Stimulated activated CD4-positive, alpha-beta T cell treated with anti-CD3 and anti-CD28 coated beads, Interleukin-15, amount 100 ng/mL, for 24 hours (primary cell): ENCODE results near the gene UNC119.
"Not testable (repeated sequence)": the region's sequence is repeated elsewhere in the genome, so short reads cannot be mapped to it uniquely, and the experiment has no call there.

ENCODE experiments used
- DNase-seq: peaks from one replicate; pipeline ENCODE4 v3.0.0-alpha.2; 2020

The UNC119 gene

DNA sequence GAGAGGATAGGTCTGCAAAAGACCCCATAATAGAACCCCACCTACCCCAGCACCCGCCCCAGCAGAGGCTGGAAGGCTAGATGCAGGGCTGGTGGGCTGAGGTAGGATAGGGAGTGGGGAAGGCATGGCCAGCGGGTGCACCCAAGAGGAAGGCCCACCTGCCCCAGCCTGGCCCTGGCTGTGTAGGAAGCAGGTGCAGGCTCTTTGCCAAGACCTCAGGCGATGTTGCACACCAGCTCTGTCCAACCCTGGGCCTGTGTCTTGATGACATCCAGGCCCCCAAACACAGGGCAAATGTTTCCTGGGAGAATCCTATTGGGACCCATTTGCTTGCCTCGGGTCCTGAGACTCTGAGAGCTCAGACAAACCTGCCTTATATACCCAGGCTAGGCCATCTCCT lies 12.2 kb downstream of the UNC119 start:
- DNase-seq: no peak

- no peak for DNase-seq
Observed at GRCh38 chr17:28538296-28538895, 14.0 kb downstream of the UNC119 start.

DNA sequence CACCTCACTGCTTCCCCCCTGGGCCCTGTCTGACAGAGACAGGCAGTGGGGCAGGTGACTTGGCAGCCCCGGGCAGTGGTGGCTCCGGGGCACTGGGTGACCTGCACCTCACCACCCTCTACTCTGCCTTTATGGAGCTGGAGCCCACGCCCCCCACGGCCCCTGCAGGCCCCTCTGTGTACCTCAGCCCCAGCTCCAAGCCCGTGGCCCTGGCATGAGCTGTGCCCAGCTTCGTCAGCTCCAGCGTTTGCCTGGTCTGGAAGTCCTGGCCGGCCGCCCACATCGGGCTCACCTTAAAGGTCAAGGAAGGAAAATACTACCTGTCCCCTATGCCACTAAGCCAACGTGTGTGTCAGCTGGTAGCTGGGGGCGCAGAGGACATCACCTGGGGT lies 15.2 kb downstream of the UNC119 start:
- no peak for DNase-seq

GRCh38 chr17:28536532-28537218 lies 15.7 kb downstream of the UNC119 start:
- no peak for DNase-seq

DNA sequence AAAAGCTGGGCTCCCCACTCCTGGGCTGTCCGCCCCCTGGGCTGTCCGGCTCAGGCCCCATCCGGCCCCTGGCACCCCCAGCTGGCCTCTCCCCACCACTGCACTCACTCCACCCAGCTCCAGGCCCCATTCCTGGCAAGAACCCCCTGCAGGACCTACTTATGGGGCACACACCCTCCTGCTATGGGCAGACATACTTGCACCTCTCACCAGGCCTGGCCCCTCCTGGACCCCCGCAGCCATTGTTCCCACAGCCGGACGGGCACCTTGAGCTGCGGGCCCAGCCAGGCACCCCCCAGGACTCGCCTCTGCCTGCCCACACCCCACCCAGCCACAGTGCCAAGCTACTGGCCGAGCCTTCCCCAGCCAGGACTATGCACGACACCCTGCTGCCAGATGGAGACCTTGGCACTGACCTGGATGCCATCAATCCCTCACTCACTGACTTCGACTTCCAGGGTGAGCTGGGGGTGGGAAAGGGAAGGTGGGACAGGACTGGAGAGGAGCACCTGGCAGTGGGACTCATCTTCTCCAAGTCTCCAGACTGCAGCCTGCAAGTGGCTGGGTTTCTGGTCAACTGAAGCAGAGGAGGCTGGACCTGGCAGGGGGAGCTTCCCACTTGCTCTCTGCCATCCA lies 17.6 kb downstream of the UNC119 start:
- DNase-seq: no peak

GRCh38 chr17:28533091-28533807 lies 19.2 kb downstream of the UNC119 start:
- no peak for DNase-seq

- DNase-seq: no peak
Observed at GRCh38 chr17:28532050-28532960, 20.1 kb downstream of the UNC119 start.

- no peak for DNase-seq
Observed at GRCh38 chr17:28530926-28531325, 21.5 kb downstream of the UNC119 start.

- no peak for DNase-seq
Observed at GRCh38 chr17:28530250-28530649, 22.2 kb downstream of the UNC119 start.

DNA sequence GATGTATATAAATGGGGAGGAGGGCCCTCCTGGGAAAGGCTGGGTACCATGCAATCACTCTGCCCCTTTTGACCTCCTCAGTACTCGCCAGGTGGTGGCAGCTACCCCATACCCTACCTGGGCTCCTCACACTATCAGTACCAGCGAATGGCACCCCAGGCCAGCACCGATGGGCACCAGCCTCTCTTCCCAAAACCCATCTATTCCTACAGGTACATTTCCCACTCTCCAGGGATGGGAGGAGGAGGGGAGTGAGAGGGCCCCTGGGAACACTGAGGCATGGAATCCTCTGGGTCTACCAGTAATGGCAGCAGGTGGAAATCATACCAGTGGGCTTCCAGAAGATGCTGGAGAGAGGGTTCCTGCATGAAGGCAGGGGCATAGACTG lies 23.4 kb downstream of the UNC119 start:
- no peak for DNase-seq

GRCh38 chr17:28528327-28529012 lies 24.0 kb downstream of the UNC119 start:
- no peak for DNase-seq

- DNase-seq: no peak
Observed at GRCh38 chr17:28527859-28528258, 24.6 kb downstream of the UNC119 start.

DNA sequence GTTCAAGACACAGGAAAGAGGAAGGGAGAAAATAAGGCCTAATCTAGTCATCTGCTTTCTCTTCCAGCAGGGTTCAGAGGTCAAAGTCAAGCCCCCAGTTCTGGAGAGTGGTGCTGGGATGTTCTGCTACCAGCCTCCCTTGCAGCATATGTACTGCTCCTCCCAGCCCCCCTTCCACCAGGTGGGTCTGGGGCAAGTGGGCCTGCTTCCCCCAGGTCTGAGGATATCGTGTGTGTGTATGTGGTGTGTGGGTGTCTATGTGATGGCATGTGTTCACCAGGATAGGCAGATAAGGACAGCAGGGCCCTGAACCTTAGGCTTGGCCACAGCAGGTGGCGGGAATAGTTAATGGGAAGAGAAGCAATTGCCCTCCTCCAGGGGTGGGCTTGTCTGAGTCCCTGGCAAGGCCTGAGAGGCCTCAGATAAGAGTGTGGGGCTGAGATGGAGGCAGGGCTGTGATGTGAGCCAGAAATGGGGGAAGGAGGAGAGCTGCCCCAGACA lies 25.2 kb downstream of the UNC119 start:
- DNase-seq: no peak

- DNase-seq: no peak
Observed at GRCh38 chr17:28526381-28526780, 26.0 kb downstream of the UNC119 start.

DNA sequence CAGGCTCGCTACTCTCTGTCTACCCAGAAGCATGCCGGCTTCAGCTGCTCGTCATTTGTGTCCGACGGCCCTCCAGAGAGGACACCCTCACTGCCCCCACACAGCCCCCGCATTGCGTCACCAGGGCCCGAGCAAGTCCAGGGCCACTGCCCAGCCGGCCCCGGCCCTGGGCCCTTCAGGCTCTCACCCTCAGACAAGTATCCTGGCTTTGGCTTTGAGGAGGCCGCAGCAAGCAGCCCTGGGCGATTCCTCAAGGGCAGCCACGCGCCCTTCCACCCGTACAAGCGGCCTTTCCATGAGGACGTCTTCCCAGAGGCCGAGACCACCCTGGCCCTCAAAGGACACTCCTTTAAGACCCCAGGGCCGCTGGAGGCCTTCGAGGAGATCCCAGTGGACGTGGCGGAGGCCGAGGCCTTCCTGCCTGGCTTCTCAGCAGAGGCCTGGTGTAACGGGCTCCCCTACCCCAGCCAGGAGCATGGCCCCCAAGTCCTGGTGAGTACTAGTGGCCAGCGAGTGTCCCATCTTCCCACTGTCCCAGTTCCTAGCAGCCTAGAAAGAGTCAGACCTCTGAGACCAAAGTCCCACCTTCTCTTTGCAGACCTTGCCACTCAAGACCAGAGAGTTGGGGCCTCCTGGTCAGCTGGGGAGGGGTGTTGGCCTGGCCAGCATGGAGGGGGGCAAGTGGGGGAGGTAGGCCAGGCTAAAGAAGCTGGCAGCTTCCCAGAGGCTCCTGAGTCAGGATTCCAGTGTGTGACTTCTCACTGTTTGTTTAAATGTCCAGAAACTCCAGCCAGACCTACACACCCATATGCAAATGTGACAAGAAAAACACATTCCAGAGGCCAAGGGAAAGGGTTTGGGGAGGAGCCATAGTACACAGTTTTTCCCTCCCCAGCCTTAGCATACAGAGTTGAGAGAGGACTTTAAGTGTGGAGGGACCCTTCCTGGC lies 27.7 kb downstream of the UNC119 start:
- no peak for DNase-seq

DNA sequence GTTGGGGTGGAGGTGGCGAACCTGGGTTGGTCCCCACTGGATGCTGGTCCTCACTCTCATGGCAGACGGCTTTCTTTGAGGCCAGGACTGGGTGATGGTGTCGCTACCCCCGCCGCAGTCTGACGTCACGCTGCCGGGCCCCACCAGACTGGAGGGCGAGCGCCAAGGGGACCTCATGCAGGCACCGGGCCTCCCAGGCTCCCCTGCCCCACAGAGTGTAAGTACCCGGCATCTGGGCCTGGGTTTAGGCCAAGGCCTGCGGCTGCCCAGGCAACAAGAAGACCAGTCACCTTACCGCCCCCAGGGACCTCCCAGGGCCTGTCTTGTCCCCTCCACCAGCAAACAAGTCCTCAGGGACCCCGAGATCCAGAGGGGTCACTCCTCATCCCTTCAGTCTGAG lies 28.5 kb downstream of the UNC119 start:
- no peak for DNase-seq

DNA sequence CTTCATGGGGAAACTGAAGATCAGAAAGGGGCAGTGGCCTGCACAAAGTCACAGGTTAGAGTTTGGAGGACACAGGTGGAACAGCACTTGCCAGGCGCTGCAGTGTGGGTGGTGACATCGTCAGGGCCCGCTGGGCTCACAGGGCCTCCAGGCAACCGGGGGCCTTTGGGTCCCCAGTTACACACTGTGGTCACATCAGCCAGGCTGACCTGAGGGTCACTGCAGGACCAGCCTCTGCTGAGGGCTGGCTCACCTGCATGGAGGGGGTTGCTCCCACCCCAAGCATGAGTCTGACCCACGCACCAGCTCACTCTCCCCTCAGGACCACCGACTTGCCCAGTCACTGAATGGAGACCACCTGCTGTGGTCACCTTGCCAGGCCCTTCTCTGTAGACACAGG lies 29.2 kb downstream of the UNC119 start:
- no peak for DNase-seq

GRCh38 chr17:28522281-28522680 lies 30.1 kb downstream of the UNC119 start:
- not testable (repeated sequence) for DNase-seq

GRCh38 chr17:28521311-28522085 lies 30.9 kb downstream of the UNC119 start:
- no peak for DNase-seq

DNA sequence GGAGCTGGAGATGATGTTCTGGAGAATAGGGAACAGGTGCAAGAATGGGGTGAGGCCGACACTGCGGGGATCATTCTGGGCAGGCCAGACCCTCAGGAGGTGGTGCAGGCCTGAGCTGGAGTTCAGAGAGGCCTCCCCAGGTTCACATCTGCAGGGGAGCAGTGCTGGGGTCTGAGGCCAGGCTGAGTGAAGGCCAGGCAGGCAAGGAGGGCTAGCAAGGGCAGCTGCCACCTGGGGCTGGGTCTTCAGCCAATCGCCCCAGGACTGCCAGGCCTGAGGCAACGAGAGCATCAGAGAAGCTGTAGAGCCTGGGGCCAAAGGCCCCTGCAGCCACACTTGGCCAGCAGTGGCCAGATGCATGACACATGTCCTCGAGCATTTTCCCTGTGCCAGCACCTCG lies 31.7 kb downstream of the UNC119 start:
- DNase-seq: no peak
